ENCODE measurements around the gene RPP40.

RPP40 gene

DNA sequence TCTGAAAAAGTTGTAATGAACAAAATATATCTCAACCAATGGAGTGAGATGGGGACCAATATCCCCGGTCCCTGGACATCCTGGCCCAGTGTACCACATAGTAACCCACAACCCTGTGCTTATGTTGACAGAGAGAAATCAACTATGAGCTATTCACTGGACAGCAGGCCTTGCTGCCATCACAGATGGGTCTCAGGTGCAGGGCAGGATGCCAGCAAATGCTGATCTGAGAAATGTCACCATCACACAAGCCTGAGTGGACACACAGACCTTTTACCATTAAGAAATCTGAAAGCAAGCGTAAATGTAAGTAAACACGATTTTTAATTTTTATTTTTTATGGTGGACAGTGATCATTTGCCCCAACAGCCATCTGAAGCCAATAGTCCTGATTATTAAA, 9.1 kb downstream of the RPP40 start:
- TF ChIP-seq, protein P1, sequence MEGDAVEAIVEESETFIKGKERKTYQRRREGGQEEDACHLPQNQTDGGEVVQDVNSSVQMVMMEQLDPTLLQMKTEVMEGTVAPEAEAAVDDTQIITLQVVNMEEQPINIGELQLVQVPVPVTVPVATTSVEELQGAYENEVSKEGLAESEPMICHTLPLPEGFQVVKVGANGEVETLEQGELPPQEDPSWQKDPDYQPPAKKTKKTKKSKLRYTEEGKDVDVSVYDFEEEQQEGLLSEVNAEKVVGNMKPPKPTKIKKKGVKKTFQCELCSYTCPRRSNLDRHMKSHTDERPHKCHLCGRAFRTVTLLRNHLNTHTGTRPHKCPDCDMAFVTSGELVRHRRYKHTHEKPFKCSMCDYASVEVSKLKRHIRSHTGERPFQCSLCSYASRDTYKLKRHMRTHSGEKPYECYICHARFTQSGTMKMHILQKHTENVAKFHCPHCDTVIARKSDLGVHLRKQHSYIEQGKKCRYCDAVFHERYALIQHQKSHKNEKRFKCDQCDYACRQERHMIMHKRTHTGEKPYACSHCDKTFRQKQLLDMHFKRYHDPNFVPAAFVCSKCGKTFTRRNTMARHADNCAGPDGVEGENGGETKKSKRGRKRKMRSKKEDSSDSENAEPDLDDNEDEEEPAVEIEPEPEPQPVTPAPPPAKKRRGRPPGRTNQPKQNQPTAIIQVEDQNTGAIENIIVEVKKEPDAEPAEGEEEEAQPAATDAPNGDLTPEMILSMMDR (IDR thresholded peaks at IDR 0.05; ENCODE audit: poor library complexity, severe bottlenecking) = no peak
- Histone ChIP-seq H3K36me3 (ENCODE audit: low read depth) (peaks cover 23% of the 10 kb centered on the region), H3K27me3 (ENCODE audit: insufficient read depth, poor library complexity, severe bottlenecking) (no peaks in the 10 kb centered on the region), H3K4me1 (ENCODE audit: insufficient read depth, poor library complexity, severe bottlenecking) (no peaks in the 10 kb centered on the region), H3K9me3 (ENCODE audit: severe bottlenecking) (no peaks in the 10 kb centered on the region), H3K27ac (ENCODE audit: poor library complexity, severe bottlenecking) (no peak overlapping the region), H3K4me3 (ENCODE audit: severe bottlenecking) (no peak overlapping the region)
- ATAC-seq (ENCODE audit: low read depth) (no peak), DNase-seq (ENCODE audit: low spot score) (no peak)

GRCh38 chr6:4987432-4987831, 16.4 kb downstream of the RPP40 start:
- no peaks in the 10 kb centered on the region for H3K27me3 ChIP-seq (ENCODE audit: insufficient read depth, poor library complexity, severe bottlenecking)
- no peaks in the 10 kb centered on the region for H3K4me1 ChIP-seq (ENCODE audit: insufficient read depth, poor library complexity, severe bottlenecking)
- TF ChIP-seq, protein P1 (IDR thresholded peaks at IDR 0.05; ENCODE audit: poor library complexity, severe bottlenecking) = no peak
- ATAC-seq (ENCODE audit: low read depth) (no peak), DNase-seq (ENCODE audit: low spot score) (no peak)
- H3K4me3 ChIP-seq (ENCODE audit: severe bottlenecking) = no peak overlapping the region
- H3K9me3 ChIP-seq (ENCODE audit: severe bottlenecking) = no peaks in the 10 kb centered on the region
- peaks cover under 1% of the 10 kb centered on the region; the same call in 1 of the 2 replicates for H3K36me3 ChIP-seq (ENCODE audit: low read depth)
- no peak overlapping the region for H3K27ac ChIP-seq (ENCODE audit: poor library complexity, severe bottlenecking)

- DNase-seq (ENCODE audit: low spot score) (no peak), ATAC-seq (ENCODE audit: low read depth) (no peak)
- no peaks in the 10 kb centered on the region for H3K4me1 ChIP-seq (ENCODE audit: insufficient read depth, poor library complexity, severe bottlenecking)
- TF ChIP-seq, protein P1 (IDR thresholded peaks at IDR 0.05; ENCODE audit: poor library complexity, severe bottlenecking) = no peak
- no peak overlapping the region for H3K27ac ChIP-seq (ENCODE audit: poor library complexity, severe bottlenecking)
- H3K27me3 ChIP-seq (ENCODE audit: insufficient read depth, poor library complexity, severe bottlenecking) = no peaks in the 10 kb centered on the region
- no peaks in the 10 kb centered on the region for H3K36me3 ChIP-seq (ENCODE audit: low read depth)
- H3K9me3 ChIP-seq (ENCODE audit: severe bottlenecking) = no peaks in the 10 kb centered on the region
- no peak overlapping the region for H3K4me3 ChIP-seq (ENCODE audit: severe bottlenecking)
Measured at GRCh38 chr6:4986999-4987398, 16.8 kb downstream of the RPP40 start.

DNA sequence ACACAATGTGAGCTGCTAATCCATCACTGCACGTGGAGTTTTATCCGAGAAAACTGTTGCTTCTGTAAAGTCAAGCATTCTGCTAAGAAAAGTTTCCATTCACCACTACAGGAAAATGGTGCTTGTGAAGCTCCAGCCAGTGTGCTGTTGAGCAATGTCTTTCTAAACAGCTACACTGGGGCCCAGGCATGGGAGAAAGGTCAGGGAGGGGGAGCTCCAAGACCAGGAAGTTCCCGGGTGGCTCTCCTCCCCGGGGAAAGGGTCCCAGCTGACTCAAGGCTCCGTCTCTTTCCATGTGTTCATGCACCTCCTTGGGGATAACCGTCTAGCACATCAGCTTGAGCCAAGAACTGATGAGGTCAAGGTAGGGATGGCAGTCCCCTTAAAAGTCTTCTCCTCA, 20.5 kb downstream of the RPP40 start:
- no peaks in the 10 kb centered on the region for H3K27me3 ChIP-seq (ENCODE audit: insufficient read depth, poor library complexity, severe bottlenecking)
- H3K4me1 ChIP-seq (ENCODE audit: insufficient read depth, poor library complexity, severe bottlenecking) = no peaks in the 10 kb centered on the region
- peaks cover 5% of the 10 kb centered on the region for H3K9me3 ChIP-seq (ENCODE audit: severe bottlenecking)
- no peak overlapping the region for H3K27ac ChIP-seq (ENCODE audit: poor library complexity, severe bottlenecking)
- H3K36me3 ChIP-seq (ENCODE audit: low read depth) = no peaks in the 10 kb centered on the region
- ATAC-seq (ENCODE audit: low read depth) (no peak), DNase-seq (ENCODE audit: low spot score) (no peak)
- no peak overlapping the region for H3K4me3 ChIP-seq (ENCODE audit: severe bottlenecking)
- TF ChIP-seq, protein P1 (IDR thresholded peaks at IDR 0.05; ENCODE audit: poor library complexity, severe bottlenecking) = no peak

DNA sequence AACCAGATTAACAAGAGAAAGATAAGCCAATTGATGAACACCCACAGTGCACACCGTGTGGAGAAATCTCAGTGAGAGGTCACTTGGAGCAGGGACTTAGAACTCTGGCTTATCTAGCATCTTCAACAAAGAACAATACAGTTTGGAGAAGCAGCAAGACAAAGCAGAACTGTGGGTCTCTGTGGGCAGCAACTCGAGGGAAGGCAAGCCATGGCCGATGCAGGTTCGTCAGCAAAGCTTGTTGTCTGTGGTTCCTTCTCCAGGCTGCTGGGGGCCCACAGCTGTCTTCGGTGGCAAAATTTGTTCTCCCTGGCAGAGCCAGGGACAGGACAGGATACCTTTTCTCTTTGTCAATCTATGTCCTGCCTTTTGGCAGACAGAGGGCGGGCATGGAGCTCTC, 22.1 kb downstream of the RPP40 start:
- no peaks in the 10 kb centered on the region for H3K36me3 ChIP-seq (ENCODE audit: low read depth)
- peaks cover 5% of the 10 kb centered on the region for H3K9me3 ChIP-seq (ENCODE audit: severe bottlenecking)
- TF ChIP-seq, protein P1 (IDR thresholded peaks at IDR 0.05; ENCODE audit: poor library complexity, severe bottlenecking) = no peak
- H3K4me3 ChIP-seq (ENCODE audit: severe bottlenecking) = no peak overlapping the region
- no peaks in the 10 kb centered on the region for H3K4me1 ChIP-seq (ENCODE audit: insufficient read depth, poor library complexity, severe bottlenecking)
- no peak for DNase-seq (ENCODE audit: low spot score)
- ATAC-seq (ENCODE audit: low read depth) = no peak
- no peaks in the 10 kb centered on the region for H3K27me3 ChIP-seq (ENCODE audit: insufficient read depth, poor library complexity, severe bottlenecking)
- no peak overlapping the region for H3K27ac ChIP-seq (ENCODE audit: poor library complexity, severe bottlenecking)
